Measurements from ENCODE around the gene PCMTD2. TPM values are rescaled to one million over a fixed set of nuclear protein-coding genes. Genes with fewer than 3 reads are reported as not detected.
A peak's percentile ranks its signal among the peaks of the same experiment; 100 is the strongest.
"Not testable (repeated sequence)": the region's sequence is repeated elsewhere in the genome, so short reads cannot be mapped to it uniquely, and the experiment has no call there.

The PCMTD2 gene
- total RNA-seq, 2 donors from 2014 or later: 83.3 to 180 TPM

GRCh38 chr20:64230461-64231145, 24.9 kb upstream of the PCMTD2 start:
- Histone ChIP-seq H3K27me3 (no peaks in the 10 kb centered on the region), H3K9me3 (no peaks in the 10 kb centered on the region), H3K36me3 (no peaks in the 10 kb centered on the region), H3K4me1 (peaks cover 0 to 18% of the 10 kb centered on the region in 2 donors), H3K4me3 (no peak overlapping the region), H3K27ac (no peak overlapping the region)
- TF ChIP-seq CTCF (IDR thresholded peaks at IDR 0.05): no peak
- DNase-seq (ENCODE audit: low spot score): no peak

- Histone ChIP-seq H3K36me3 (no peaks in the 10 kb centered on the region), H3K27me3 (no peaks in the 10 kb centered on the region)
- DNase-seq (ENCODE audit: low spot score): no peak
Observed at GRCh38 chr20:64231621-64232550, 23.7 kb upstream of the PCMTD2 start.

GRCh38 chr20:64232794-64233193, 22.8 kb upstream of the PCMTD2 start:
- Histone ChIP-seq H3K4me1 (peaks cover 0 to 18% of the 10 kb centered on the region in 2 donors), H3K27ac (peak overlapping the region; percentile 39 to 69), H3K27me3 (no peaks in the 10 kb centered on the region), H3K4me3 (no peak overlapping the region), H3K36me3 (no peaks in the 10 kb centered on the region), H3K9me3 (no peaks in the 10 kb centered on the region)
- no peak for TF ChIP-seq CTCF (IDR thresholded peaks at IDR 0.05)
- no peak for DNase-seq (ENCODE audit: low spot score)

More at GRCh38 chr20:64231621-64232550, 23.7 kb upstream of the PCMTD2 start:
- Histone ChIP-seq H3K27ac (peak overlapping the region; percentile 39 to 69), H3K4me3 (no peak overlapping the region), H3K9me3 (no peaks in the 10 kb centered on the region), H3K4me1 (peaks cover 0 to 18% of the 10 kb centered on the region in 2 donors)
- TF ChIP-seq CTCF (IDR thresholded peaks at IDR 0.05): no peak

- no peak for DNase-seq (ENCODE audit: low spot score)
- Histone ChIP-seq H3K27me3 (no peaks in the 10 kb centered on the region), H3K4me3 (no peak overlapping the region), H3K4me1 (peaks cover 0 to 22% of the 10 kb centered on the region in 2 donors), H3K9me3 (no peaks in the 10 kb centered on the region), H3K36me3 (no peaks in the 10 kb centered on the region), H3K27ac (peak overlapping the region; percentile 50 to 92)
- TF ChIP-seq CTCF (IDR thresholded peaks at IDR 0.05): no peak
Observed at GRCh38 chr20:64233725-64234124, 21.8 kb upstream of the PCMTD2 start.

- H3K27ac ChIP-seq: peak overlapping the region; percentile 50 to 69
Observed at GRCh38 chr20:64234291-64234791, 21.2 kb upstream of the PCMTD2 start.

GRCh38 chr20:64234921-64235565, 20.5 kb upstream of the PCMTD2 start:
- not testable (repeated sequence) for H3K36me3 ChIP-seq; DNase-seq (ENCODE audit: low spot score); H3K4me3 ChIP-seq; H3K27me3 ChIP-seq; H3K27ac ChIP-seq; H3K9me3 ChIP-seq
- peaks cover 0 to 23% of the 10 kb centered on the region in 2 donors for H3K4me1 ChIP-seq

More at GRCh38 chr20:64234291-64234791, 21.2 kb upstream of the PCMTD2 start:
- TF ChIP-seq CTCF (IDR thresholded peaks at IDR 0.05): no peak
- Histone ChIP-seq H3K4me3 (no peak overlapping the region), H3K9me3 (no peaks in the 10 kb centered on the region), H3K36me3 (no peaks in the 10 kb centered on the region), H3K4me1 (peaks cover 0 to 23% of the 10 kb centered on the region in 2 donors), H3K27me3 (no peaks in the 10 kb centered on the region)
- DNase-seq (ENCODE audit: low spot score): no peak

Data from right atrium auricular region (tissue), 2 donors.